ENCODE measurements around the gene PAX1. TPM values are rescaled to one million over a fixed set of nuclear protein-coding genes. Genes with fewer than 3 reads are reported as not detected.

Gene PAX1
- total and polyA plus RNA-seq, 7 donors = 0.05 to 0.84 (median 0.34) TPM

DNA sequence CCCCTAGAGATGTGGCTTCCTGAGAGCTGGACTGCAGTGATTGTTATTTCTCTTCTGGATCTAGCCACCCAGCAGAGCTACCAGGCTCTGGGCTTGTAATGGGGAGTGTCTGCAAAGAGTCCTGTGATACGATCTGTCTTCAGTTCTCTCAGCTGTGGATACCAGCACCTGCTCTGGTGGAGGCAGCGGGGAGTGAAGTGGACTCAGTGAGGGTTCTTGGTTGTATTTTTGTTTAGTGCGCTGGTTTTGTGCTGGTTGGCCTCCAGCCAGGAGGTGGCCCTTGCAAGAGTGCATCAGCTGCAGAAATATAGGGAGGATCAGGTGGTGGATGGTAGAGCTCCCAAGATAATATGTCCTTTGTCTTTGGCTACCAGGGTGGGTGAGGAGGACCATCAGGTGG, 33.7 kb downstream of the PAX1 start:
- Histone ChIP-seq H3K27me3 (ENCODE audit: insufficient read depth in 3 of 3, low read length in 2 of 3) (peaks cover 0 to 2% (median 0%) of the 10 kb centered on the region in 3 donors), H3K36me3 (ENCODE audit: insufficient read depth in 1 of 2, low read depth in 1 of 2) (no peaks in the 10 kb centered on the region), H3K4me1 (no peaks in the 10 kb centered on the region), H3K4me3 (no peak overlapping the region), H3K9me3 (peaks cover 9% of the 10 kb centered on the region), H3K27ac (no peak overlapping the region)
- 77 to 85% (median 82%) methylated on average over 3 of the region's 3 CpGs for WGBS, 3 donors
- intact Hi-C loops (cut with DNase I) = no loop called here
- DNase-seq (no peak), ATAC-seq (no peak)
- TF ChIP-seq, protein P1, sequence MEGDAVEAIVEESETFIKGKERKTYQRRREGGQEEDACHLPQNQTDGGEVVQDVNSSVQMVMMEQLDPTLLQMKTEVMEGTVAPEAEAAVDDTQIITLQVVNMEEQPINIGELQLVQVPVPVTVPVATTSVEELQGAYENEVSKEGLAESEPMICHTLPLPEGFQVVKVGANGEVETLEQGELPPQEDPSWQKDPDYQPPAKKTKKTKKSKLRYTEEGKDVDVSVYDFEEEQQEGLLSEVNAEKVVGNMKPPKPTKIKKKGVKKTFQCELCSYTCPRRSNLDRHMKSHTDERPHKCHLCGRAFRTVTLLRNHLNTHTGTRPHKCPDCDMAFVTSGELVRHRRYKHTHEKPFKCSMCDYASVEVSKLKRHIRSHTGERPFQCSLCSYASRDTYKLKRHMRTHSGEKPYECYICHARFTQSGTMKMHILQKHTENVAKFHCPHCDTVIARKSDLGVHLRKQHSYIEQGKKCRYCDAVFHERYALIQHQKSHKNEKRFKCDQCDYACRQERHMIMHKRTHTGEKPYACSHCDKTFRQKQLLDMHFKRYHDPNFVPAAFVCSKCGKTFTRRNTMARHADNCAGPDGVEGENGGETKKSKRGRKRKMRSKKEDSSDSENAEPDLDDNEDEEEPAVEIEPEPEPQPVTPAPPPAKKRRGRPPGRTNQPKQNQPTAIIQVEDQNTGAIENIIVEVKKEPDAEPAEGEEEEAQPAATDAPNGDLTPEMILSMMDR (IDR thresholded peaks at IDR 0.05) = no peak

DNA sequence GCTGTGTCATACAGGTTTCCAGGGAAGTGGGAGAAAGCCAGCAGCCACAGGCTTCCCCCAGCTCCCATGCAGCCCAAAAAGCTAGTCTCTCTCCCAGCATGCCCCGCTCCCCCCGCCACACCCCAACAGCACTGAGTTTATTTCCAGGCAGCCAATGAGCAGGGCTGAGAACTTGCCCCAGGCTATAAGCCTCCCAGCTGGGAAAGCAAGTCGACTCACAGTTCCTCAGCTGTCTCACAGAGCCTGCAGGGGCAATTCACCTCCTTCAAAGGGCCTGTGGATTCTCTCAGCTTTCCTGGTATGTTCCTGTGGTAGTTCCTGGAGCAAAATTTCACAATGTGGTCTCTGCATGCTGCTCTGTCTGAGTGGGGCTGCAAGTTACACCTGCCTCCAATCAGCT, 34.2 kb downstream of the PAX1 start:
- DNase-seq = no peak
- H3K4me1 ChIP-seq = no peaks in the 10 kb centered on the region
- no peak overlapping the region for H3K27ac ChIP-seq
- ATAC-seq = no peak
- 67 to 69% (median 67%) methylated on average over 3 of the region's 3 CpGs for WGBS, 3 donors
- TF ChIP-seq, protein P1 (IDR thresholded peaks at IDR 0.05) = no peak
- no peaks in the 10 kb centered on the region for H3K36me3 ChIP-seq (ENCODE audit: insufficient read depth in 1 of 2, low read depth in 1 of 2)
- H3K9me3 ChIP-seq = peaks cover 9% of the 10 kb centered on the region
- no peak overlapping the region for H3K4me3 ChIP-seq
- H3K27me3 ChIP-seq (ENCODE audit: insufficient read depth in 3 of 3, low read length in 2 of 3) = peaks cover 0 to 2% (median 0%) of the 10 kb centered on the region in 3 donors
- intact Hi-C loops (cut with DNase I) = no loop called here

DNA sequence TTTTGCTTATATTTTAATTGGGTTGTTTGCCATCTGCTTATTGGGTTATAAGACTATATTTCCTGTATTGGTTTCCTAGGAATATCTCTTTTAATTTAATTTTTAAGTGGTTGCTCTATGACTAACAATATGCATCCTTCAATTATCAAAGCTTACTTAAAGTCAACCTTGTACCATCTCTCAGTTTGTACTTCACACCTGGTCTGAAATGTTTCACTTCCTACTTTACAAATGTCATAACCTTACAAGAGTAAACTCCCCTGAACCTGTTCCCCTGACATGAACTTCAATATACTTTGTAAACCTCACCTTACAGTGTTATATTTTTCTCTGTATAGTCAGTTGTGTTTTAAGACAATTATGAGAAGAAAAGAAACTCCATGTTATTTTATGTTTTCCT, 35.8 kb downstream of the PAX1 start:
- TF ChIP-seq, protein P1 (IDR thresholded peaks at IDR 0.05) = no peak
- Histone ChIP-seq H3K4me1 (no peaks in the 10 kb centered on the region), H3K36me3 (ENCODE audit: insufficient read depth in 1 of 2, low read depth in 1 of 2) (no peaks in the 10 kb centered on the region), H3K27ac (no peak overlapping the region), H3K4me3 (no peak overlapping the region), H3K27me3 (ENCODE audit: insufficient read depth in 3 of 3, low read length in 2 of 3) (peaks cover 0 to 2% (median 0%) of the 10 kb centered on the region in 3 donors), H3K9me3 (peaks cover 3% of the 10 kb centered on the region)
- DNase-seq (no peak), ATAC-seq (no peak)
- intact Hi-C loops (cut with DNase I) = no loop called here

DNA sequence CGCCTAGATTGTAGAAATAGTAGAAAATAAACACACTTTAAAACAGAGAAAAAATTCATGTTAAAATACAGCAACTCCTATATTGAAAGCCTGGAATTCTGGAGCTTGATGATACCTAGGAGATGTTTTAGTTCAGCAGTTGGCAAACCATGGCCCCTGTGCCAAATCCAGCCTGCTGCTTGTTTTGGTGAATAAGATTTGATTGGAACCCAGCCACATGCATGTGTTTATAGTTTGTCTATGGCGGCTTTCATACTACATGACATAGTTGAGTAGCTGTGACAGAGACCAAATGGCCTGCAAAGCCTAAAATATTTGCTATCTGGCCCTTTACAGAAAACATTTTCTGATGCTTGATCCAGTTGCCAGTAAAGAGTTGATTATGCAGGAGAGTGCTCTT, 57.2 kb downstream of the PAX1 start:
- 60 to 70% (median 64%) methylated on average over 2 of the region's 2 CpGs for WGBS, 3 donors
- no peak for ATAC-seq

More for the DNA sequence above, 57.2 kb downstream of the PAX1 start:
- H3K4me1 ChIP-seq = no peaks in the 10 kb centered on the region
- no peak overlapping the region for H3K27ac ChIP-seq
- H3K9me3 ChIP-seq = no peaks in the 10 kb centered on the region
- DNase-seq = no peak
- TF ChIP-seq, protein P1 (IDR thresholded peaks at IDR 0.05) = no peak
- intact Hi-C loops (cut with DNase I) = no loop called here
- H3K36me3 ChIP-seq (ENCODE audit: insufficient read depth in 1 of 2, low read depth in 1 of 2) = no peaks in the 10 kb centered on the region
- H3K27me3 ChIP-seq (ENCODE audit: insufficient read depth in 3 of 3, low read length in 2 of 3) = no peaks in the 10 kb centered on the region
- no peak overlapping the region for H3K4me3 ChIP-seq
